Measurements from ENCODE around the gene MT1B. TPM values are rescaled to one million over a fixed set of nuclear protein-coding genes. Genes with fewer than 3 reads are reported as not detected.
A peak's percentile ranks its signal among the peaks of the same experiment; 100 is the strongest.
"Not testable (repeated sequence)": the region's sequence is repeated elsewhere in the genome, so short reads cannot be mapped to it uniquely, and the experiment has no call there.

MT1B gene
- total RNA-seq, 1 donor from 2014 or later = not detected

GRCh38 chr16:56617212-56618085 is 34.2 kb upstream of the MT1B start:
- Histone ChIP-seq H3K9ac (ENCODE audit: low read depth in 1 of 3, low read length in 3 of 3) (peak overlapping the region; percentile 61 to 83 (median 77)), H3K27me3 (ENCODE audit: control insufficient read depth in 3 of 3, insufficient read depth in 3 of 3, low read length in 3 of 3) (no peaks in the 10 kb centered on the region), H3K4me3 (ENCODE audit: low read length in 3 of 3) (peak overlapping the region; percentile 66 to 79 (median 68)), H3K9me3 (ENCODE audit: control insufficient read depth in 3 of 3, low read length in 3 of 3) (no peaks in the 10 kb centered on the region), H3K36me3 (ENCODE audit: control insufficient read depth in 3 of 3, insufficient read depth in 3 of 3, low read length in 3 of 3) (no peaks in the 10 kb centered on the region), H3K27ac (ENCODE audit: low read depth, low read length) (peak overlapping the region; percentile 38), H3K4me1 (ENCODE audit: control insufficient read depth in 3 of 3, insufficient read depth in 3 of 3, low read length in 3 of 3) (peaks cover 11 to 21% (median 16%) of the 10 kb centered on the region in 3 donors)

GRCh38 chr16:56618138-56618537 is 33.5 kb upstream of the MT1B start:
- Histone ChIP-seq H3K4me3 (ENCODE audit: low read length in 3 of 3) (no peak overlapping the region), H3K9ac (ENCODE audit: low read depth in 1 of 3, low read length in 3 of 3) (peak overlapping the region in 1 of 3 donors; percentile 83), H3K27me3 (ENCODE audit: control insufficient read depth in 3 of 3, insufficient read depth in 3 of 3, low read length in 3 of 3) (no peaks in the 10 kb centered on the region), H3K27ac (ENCODE audit: low read depth, low read length) (peak overlapping the region; percentile 38), H3K9me3 (ENCODE audit: control insufficient read depth in 3 of 3, low read length in 3 of 3) (no peaks in the 10 kb centered on the region), H3K4me1 (ENCODE audit: control insufficient read depth in 3 of 3, insufficient read depth in 3 of 3, low read length in 3 of 3) (peaks cover 11 to 21% (median 16%) of the 10 kb centered on the region in 3 donors), H3K36me3 (ENCODE audit: control insufficient read depth in 3 of 3, insufficient read depth in 3 of 3, low read length in 3 of 3) (no peaks in the 10 kb centered on the region)

GRCh38 chr16:56620339-56620897 is 31.3 kb upstream of the MT1B start:
- no peak overlapping the region for H3K9ac ChIP-seq (ENCODE audit: low read depth in 1 of 3, low read length in 3 of 3)
- no peaks in the 10 kb centered on the region for H3K36me3 ChIP-seq (ENCODE audit: control insufficient read depth in 3 of 3, insufficient read depth in 3 of 3, low read length in 3 of 3)
- no peaks in the 10 kb centered on the region for H3K27me3 ChIP-seq (ENCODE audit: control insufficient read depth in 3 of 3, insufficient read depth in 3 of 3, low read length in 3 of 3)
- H3K27ac ChIP-seq (ENCODE audit: low read depth, low read length) = no peak overlapping the region
- H3K4me3 ChIP-seq (ENCODE audit: low read length in 3 of 3) = no peak overlapping the region
- H3K4me1 ChIP-seq (ENCODE audit: control insufficient read depth in 3 of 3, insufficient read depth in 3 of 3, low read length in 3 of 3) = peaks cover 11 to 28% (median 21%) of the 10 kb centered on the region in 3 donors
- H3K9me3 ChIP-seq (ENCODE audit: control insufficient read depth in 3 of 3, low read length in 3 of 3) = no peaks in the 10 kb centered on the region

GRCh38 chr16:56621665-56622445 is 29.8 kb upstream of the MT1B start:
- H3K27ac ChIP-seq (ENCODE audit: low read depth, low read length); H3K4me3 ChIP-seq (ENCODE audit: low read length in 3 of 3); H3K9ac ChIP-seq (ENCODE audit: low read depth in 1 of 3, low read length in 3 of 3); H3K9me3 ChIP-seq (ENCODE audit: control insufficient read depth in 3 of 3, low read length in 3 of 3); H3K27me3 ChIP-seq (ENCODE audit: control insufficient read depth in 3 of 3, insufficient read depth in 3 of 3, low read length in 3 of 3); H3K36me3 ChIP-seq (ENCODE audit: control insufficient read depth in 3 of 3, insufficient read depth in 3 of 3, low read length in 3 of 3): not testable (repeated sequence)
- peaks cover 18 to 39% (median 32%) of the 10 kb centered on the region in 3 donors for H3K4me1 ChIP-seq (ENCODE audit: control insufficient read depth in 3 of 3, insufficient read depth in 3 of 3, low read length in 3 of 3)

- H3K9ac ChIP-seq (ENCODE audit: low read depth in 1 of 3, low read length in 3 of 3); H3K9me3 ChIP-seq (ENCODE audit: control insufficient read depth in 3 of 3, low read length in 3 of 3); H3K4me3 ChIP-seq (ENCODE audit: low read length in 3 of 3); H3K27me3 ChIP-seq (ENCODE audit: control insufficient read depth in 3 of 3, insufficient read depth in 3 of 3, low read length in 3 of 3); H3K27ac ChIP-seq (ENCODE audit: low read depth, low read length); H3K36me3 ChIP-seq (ENCODE audit: control insufficient read depth in 3 of 3, insufficient read depth in 3 of 3, low read length in 3 of 3): not testable (repeated sequence)
- peaks cover 15 to 31% (median 26%) of the 10 kb centered on the region in 3 donors for H3K4me1 ChIP-seq (ENCODE audit: control insufficient read depth in 3 of 3, insufficient read depth in 3 of 3, low read length in 3 of 3)
These were observed 28.5 kb upstream of the MT1B start for GRCh38 chr16:56623184-56623583.

GRCh38 chr16:56623637-56624036 is 28.0 kb upstream of the MT1B start:
- no peaks in the 10 kb centered on the region for H3K27me3 ChIP-seq (ENCODE audit: control insufficient read depth in 3 of 3, insufficient read depth in 3 of 3, low read length in 3 of 3)
- no peaks in the 10 kb centered on the region for H3K36me3 ChIP-seq (ENCODE audit: control insufficient read depth in 3 of 3, insufficient read depth in 3 of 3, low read length in 3 of 3)
- peaks cover 15 to 30% (median 27%) of the 10 kb centered on the region in 3 donors for H3K4me1 ChIP-seq (ENCODE audit: control insufficient read depth in 3 of 3, insufficient read depth in 3 of 3, low read length in 3 of 3)
- no peak overlapping the region for H3K4me3 ChIP-seq (ENCODE audit: low read length in 3 of 3)
- H3K9ac ChIP-seq (ENCODE audit: low read depth in 1 of 3, low read length in 3 of 3) = no peak overlapping the region
- H3K27ac ChIP-seq (ENCODE audit: low read depth, low read length) = no peak overlapping the region
- no peaks in the 10 kb centered on the region for H3K9me3 ChIP-seq (ENCODE audit: control insufficient read depth in 3 of 3, low read length in 3 of 3)

- H3K36me3 ChIP-seq (ENCODE audit: control insufficient read depth in 3 of 3, insufficient read depth in 3 of 3, low read length in 3 of 3) = no peaks in the 10 kb centered on the region
- H3K9ac ChIP-seq (ENCODE audit: low read depth in 1 of 3, low read length in 3 of 3) = peak within 1 kb of the TSS; percentile 88 to 98 (median 97)
- H3K4me3 ChIP-seq (ENCODE audit: low read length in 3 of 3) = peak within 1 kb of the TSS; percentile 88 to 95 (median 90)
- peaks cover 27 to 41% (median 38%) of the 10 kb centered on the region in 3 donors for H3K4me1 ChIP-seq (ENCODE audit: control insufficient read depth in 3 of 3, insufficient read depth in 3 of 3, low read length in 3 of 3)
- no peaks in the 10 kb centered on the region for H3K9me3 ChIP-seq (ENCODE audit: control insufficient read depth in 3 of 3, low read length in 3 of 3)
- H3K27me3 ChIP-seq (ENCODE audit: control insufficient read depth in 3 of 3, insufficient read depth in 3 of 3, low read length in 3 of 3) = no peaks in the 10 kb centered on the region
- peak within 1 kb of the TSS; percentile 90 for H3K27ac ChIP-seq (ENCODE audit: low read depth, low read length)
These were observed 26.3 kb upstream of the MT1B start, which contains the start of gene MT1E for GRCh38 chr16:56625140-56625942. MT1E (plus strand) TSS chr16:56625781; CDS start chr16:56625852, 71 bp downstream.

GRCh38 chr16:56625943-56626654 is 25.6 kb upstream of the MT1B start:
- H3K4me1 ChIP-seq (ENCODE audit: control insufficient read depth in 3 of 3, insufficient read depth in 3 of 3, low read length in 3 of 3) = peaks cover 27 to 42% (median 38%) of the 10 kb centered on the region in 3 donors
- peak overlapping the region; percentile 90 for H3K27ac ChIP-seq (ENCODE audit: low read depth, low read length)
- H3K9ac ChIP-seq (ENCODE audit: low read depth in 1 of 3, low read length in 3 of 3) = peak overlapping the region; percentile 88 to 98 (median 97)
- H3K9me3 ChIP-seq (ENCODE audit: control insufficient read depth in 3 of 3, low read length in 3 of 3) = no peaks in the 10 kb centered on the region
- no peaks in the 10 kb centered on the region for H3K27me3 ChIP-seq (ENCODE audit: control insufficient read depth in 3 of 3, insufficient read depth in 3 of 3, low read length in 3 of 3)
- H3K4me3 ChIP-seq (ENCODE audit: low read length in 3 of 3) = peak overlapping the region; percentile 88 to 95 (median 90)
- no peaks in the 10 kb centered on the region for H3K36me3 ChIP-seq (ENCODE audit: control insufficient read depth in 3 of 3, insufficient read depth in 3 of 3, low read length in 3 of 3)

GRCh38 chr16:56626685-56627084 is 25.0 kb upstream of the MT1B start:
- peak overlapping the region; percentile 90 for H3K27ac ChIP-seq (ENCODE audit: low read depth, low read length)

More at GRCh38 chr16:56626685-56627084, 25.0 kb upstream of the MT1B start:
- Histone ChIP-seq H3K36me3 (ENCODE audit: control insufficient read depth in 3 of 3, insufficient read depth in 3 of 3, low read length in 3 of 3) (no peaks in the 10 kb centered on the region), H3K27me3 (ENCODE audit: control insufficient read depth in 3 of 3, insufficient read depth in 3 of 3, low read length in 3 of 3) (no peaks in the 10 kb centered on the region), H3K4me3 (ENCODE audit: low read length in 3 of 3) (peak overlapping the region; percentile 88 to 95 (median 90)), H3K9ac (ENCODE audit: low read depth in 1 of 3, low read length in 3 of 3) (peak overlapping the region; percentile 88 to 98 (median 97)), H3K4me1 (ENCODE audit: control insufficient read depth in 3 of 3, insufficient read depth in 3 of 3, low read length in 3 of 3) (peaks cover 30 to 42% (median 39%) of the 10 kb centered on the region in 3 donors), H3K9me3 (ENCODE audit: control insufficient read depth in 3 of 3, low read length in 3 of 3) (no peaks in the 10 kb centered on the region)
